DMS79 treated with DMSO at 0.1 percent for 48 hours (cell line): ENCODE results near the gene F10.
"Not testable (repeated sequence)": the region's sequence is repeated elsewhere in the genome, so short reads cannot be mapped to it uniquely, and the experiment has no call there.

Experiments
- DNase-seq: peaks from one replicate; lab custom pipeline; 2025; lab: John Stamatoyannopoulos, UW

F10 gene

GRCh38 chr13:113152984-113153809, 30.6 kb downstream of the F10 start:
- DNase-seq: no peak

GRCh38 chr13:113153810-113154748, 31.5 kb downstream of the F10 start:
- DNase-seq: peak; percentile 74

GRCh38 chr13:113155201-113155600, 32.6 kb downstream of the F10 start:
- no peak for DNase-seq

- no peak for DNase-seq
Measured at GRCh38 chr13:113155982-113156655, 33.5 kb downstream of the F10 start.

GRCh38 chr13:113157206-113157928, 34.8 kb downstream of the F10 start:
- no peak for DNase-seq

GRCh38 chr13:113157929-113158747, 35.5 kb downstream of the F10 start, which contains the start of gene PROZ:
PROZ (plus strand) TSS chr13:113158648; CDS start chr13:113158661, 13 bp downstream.
- DNase-seq: no peak

GRCh38 chr13:113158946-113159345, 36.3 kb downstream of the F10 start:
- DNase-seq: no peak

- no peak for DNase-seq
Measured at GRCh38 chr13:113159701-113160100, 37.1 kb downstream of the F10 start.

- DNase-seq: no peak
Measured at GRCh38 chr13:113160983-113161382, 38.4 kb downstream of the F10 start.

GRCh38 chr13:113161433-113161832, 38.8 kb downstream of the F10 start:
- no peak for DNase-seq

- not testable (repeated sequence) for DNase-seq
Measured at GRCh38 chr13:113161975-113162374, 39.4 kb downstream of the F10 start.

- DNase-seq: peak; percentile 22
Measured at GRCh38 chr13:113162783-113163685, 40.4 kb downstream of the F10 start.

- no peak for DNase-seq
Measured at GRCh38 chr13:113164492-113164891, 41.9 kb downstream of the F10 start.

- no peak for DNase-seq
Measured at GRCh38 chr13:113166266-113166665, 43.7 kb downstream of the F10 start.

GRCh38 chr13:113166681-113167080, 44.1 kb downstream of the F10 start:
- DNase-seq: no peak

GRCh38 chr13:113167155-113167554, 44.6 kb downstream of the F10 start:
- no peak for DNase-seq

GRCh38 chr13:113167575-113167974, 45.0 kb downstream of the F10 start:
- DNase-seq: no peak

- no peak for DNase-seq
Measured at GRCh38 chr13:113168211-113168610, 45.6 kb downstream of the F10 start.
